GM03348 (cell line): Measurements from ENCODE around the gene SNX15.

ENCODE experiments used
- DNase-seq: peaks from one replicate; pipeline ENCODE4 v3.0.0; 2012; ENCODE audit warnings: low spot score

SNX15 gene

GRCh38 chr11:65084598-65085375 is 57.5 kb downstream of the SNX15 start:
- no peak for DNase-seq

GRCh38 chr11:65085446-65085845 is 58.2 kb downstream of the SNX15 start:
- DNase-seq, result no peak

- no peak for DNase-seq
Observed at GRCh38 chr11:65086809-65087208, 59.6 kb downstream of the SNX15 start.

- no peak for DNase-seq
Observed at GRCh38 chr11:65087216-65087615, 60.0 kb downstream of the SNX15 start.

- DNase-seq, result no peak
Observed at GRCh38 chr11:65087827-65088226, 60.6 kb downstream of the SNX15 start.

GRCh38 chr11:65089621-65090020 is 62.4 kb downstream of the SNX15 start:
- DNase-seq, result no peak
